ENCODE results near the gene TOMM22.

The TOMM22 gene

DNA sequence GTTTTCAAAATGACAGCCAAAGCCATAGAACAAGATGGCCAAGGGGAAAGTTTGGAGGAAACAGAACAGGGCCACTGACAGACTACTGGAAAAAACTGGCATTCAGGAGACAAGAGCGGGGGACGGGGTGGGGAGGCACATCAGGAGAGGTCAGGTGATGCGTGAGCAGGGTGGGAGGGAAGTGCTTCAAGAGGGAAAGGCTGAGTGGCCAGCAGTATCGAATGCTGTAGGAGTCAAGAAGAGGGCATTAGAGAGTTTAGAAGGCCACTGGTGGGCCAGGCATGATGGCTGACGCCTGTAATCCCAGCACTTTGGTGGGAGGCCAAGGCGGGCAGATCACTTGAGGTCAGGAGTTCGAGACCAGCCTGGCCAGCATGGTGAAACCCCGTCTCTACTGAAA, 32.2 kb downstream of the TOMM22 start:
- no peak for DNase-seq

DNA sequence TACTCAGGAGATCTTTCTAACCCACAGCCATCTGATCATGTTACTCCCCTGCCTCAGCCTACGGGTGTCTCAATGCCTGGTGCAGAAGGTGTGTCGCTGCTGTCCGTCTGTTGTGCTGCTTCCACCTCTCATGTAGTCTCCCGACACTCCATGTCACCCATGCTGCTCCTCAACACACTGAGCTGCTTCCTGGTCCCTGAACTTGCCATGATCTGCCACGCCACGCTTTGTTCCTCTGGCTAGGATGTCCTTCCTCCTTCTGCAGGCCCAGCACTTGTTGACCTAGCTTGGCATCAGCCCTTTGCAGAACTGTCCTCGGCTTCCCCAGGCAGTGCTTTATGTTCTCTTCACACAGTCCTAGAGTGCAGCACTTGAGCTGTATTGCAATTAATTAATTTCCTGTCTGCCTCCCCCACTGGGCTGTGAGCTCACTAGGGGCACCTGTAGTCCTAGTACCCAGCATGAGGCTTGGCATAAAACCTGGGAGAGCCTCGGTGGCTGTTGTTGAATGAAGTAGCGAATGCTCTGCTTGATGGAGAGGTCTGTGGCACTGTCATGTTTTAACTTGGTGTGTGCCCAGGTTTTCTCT, 33.5 kb downstream of the TOMM22 start:
- no peak for DNase-seq

DNA sequence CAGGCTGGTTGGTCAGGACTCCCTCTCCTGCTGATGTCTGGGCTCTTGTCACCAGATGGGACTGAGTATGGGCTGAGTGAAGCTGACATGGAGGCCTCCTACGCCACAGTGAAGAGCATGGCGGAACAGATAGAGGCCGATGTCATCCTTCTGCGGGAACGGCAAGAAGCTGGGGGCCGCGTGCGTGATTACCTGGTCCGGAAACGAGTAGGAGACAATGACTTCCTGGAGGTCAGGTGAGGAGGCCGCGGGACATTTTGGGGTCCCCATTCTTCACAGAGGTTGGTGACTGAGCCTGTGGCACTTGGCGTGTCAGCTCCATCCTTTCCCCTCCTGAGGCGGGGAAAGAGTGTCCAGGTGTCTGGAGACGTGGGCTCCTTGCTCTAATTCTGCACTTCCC, 34.1 kb downstream of the TOMM22 start:
- no peak for DNase-seq

DNA sequence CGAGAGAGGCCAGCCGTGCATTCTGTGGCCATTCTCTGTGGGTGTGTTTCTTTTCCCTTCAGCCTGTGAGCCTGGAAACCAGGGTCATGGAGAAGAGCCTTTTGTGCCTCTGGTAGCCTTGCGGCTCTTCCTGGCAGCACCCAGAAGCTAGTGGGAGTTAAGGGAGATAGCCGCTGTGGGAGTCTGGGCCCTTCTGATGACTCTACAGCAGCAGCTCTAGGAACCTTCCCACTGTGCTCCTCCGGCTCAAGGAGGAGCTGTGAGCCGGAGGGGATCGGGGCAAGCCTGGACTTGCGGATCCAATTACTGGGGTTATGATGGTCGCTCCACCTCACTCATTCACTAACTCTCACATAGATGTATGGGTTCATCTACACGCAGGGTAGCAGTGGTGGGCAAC, 34.5 kb downstream of the TOMM22 start:
- DNase-seq: no peak

DNA sequence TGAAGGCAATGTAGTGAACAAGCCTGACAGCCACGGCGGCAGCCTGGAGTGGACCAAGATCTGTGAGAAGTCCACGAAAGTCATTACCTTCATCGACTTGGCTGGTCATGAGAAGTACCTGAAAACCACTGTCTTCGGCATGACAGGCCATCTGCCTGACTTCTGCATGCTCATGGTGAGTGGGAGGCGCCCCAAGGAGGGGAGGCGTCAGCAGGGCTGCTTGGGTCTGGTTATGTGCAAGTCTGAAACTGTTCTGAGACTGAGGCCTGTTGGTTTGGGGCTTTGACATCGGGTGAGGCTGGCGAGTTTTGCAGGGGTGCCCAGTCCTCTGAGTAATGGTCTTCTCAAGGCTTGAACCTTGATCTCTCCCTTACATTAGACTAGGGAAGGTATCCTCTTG, 35.1 kb downstream of the TOMM22 start:
- no peak for DNase-seq

DNA sequence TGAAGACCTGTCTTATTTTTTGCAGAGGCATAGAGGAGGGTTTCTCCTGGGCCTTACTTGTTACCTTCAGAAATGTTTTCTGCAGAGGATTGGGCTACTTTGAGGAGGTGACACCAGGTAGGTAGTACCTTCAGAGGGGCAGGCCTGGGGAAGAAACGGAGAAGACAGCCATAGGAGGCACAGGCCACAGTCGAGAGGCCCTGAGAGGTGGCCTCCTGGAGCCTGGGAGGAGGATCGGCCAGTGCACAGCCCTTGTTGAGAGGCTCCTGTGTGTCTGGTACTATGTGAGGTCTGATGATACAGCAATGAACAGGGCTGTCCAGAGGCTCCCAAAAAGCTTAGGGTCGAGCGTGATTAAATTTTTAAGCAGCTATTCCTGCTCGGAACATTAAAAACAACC, 35.5 kb downstream of the TOMM22 start:
- no peak for DNase-seq

DNA sequence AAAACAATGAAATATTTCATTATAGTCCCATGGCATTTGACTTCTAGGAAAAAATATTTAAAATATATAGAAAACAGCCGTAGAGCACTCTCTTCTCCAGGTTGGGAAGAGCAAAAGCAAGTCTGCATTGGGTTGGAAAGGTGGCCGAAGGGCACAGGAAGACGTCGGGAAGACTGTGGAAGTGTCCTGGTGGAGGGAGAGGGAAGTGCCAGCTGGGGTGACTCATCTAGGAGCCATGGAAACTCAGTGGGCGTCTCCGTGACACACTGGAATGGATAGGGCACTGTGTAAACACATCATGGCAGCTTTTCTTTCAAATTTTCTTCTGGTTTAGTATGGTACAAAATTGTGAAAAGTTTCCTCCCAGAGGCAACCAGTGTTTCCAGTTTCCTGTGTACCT, 36.7 kb downstream of the TOMM22 start:
- peak in 11 of 58 donors; percentile 21 to 62 (median 38) for DNase-seq

DNA sequence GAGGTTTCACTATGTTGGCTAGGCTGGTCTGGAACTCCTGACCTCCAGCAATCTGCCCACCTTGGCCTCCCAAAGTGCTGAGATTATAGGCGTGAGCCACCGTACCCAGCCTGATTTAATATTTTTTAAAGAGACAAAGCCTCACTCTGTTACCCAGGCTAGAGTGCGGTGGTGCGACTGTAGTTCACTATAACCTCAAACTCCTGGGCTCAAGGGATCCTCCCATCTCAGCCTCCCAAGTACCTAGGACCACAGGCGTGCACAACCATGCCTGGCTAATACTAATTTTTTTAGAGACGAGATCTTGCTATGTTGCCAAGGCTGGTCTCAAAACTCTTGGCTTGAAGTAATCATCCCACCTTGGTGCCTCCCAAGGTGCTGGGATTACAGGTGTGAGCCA, 37.4 kb downstream of the TOMM22 start:
- no peak for DNase-seq

DNA sequence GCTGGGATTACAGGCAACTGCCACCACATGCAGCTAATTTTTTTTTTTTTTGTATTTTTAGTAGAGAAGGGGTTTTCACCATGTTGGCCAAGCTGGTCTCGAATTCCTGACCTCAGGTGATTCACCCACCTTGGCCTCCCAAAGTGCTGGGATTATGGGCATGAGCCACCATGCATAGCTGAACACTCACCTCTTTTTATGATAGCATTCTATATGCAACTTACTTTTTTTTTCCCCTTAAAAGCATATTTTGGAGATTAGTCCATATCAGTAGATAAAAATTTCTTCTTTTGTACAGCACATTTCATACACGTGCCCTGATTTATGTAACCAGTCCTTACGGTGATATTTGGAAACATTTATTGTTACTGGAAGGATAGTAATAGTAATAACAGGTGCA, 38.6 kb downstream of the TOMM22 start:
- no peak for DNase-seq

DNA sequence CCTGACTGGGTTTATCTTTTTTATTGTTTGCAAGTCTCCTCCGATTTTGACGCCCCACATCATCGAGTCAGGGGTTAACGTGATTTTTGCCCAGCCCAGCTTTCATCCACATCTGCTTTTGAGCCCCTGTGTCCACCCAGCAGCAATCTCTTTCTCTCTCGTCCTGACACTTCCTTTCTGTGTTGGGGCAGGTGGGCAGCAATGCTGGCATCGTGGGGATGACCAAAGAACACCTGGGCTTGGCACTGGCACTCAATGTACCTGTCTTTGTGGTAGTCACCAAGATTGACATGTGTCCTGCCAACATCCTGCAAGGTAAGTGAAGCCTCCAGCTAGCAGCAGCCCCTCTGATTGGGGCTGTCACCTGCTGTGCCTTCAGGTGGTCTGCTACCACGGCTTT, 39.8 kb downstream of the TOMM22 start:
- no peak for DNase-seq

DNA sequence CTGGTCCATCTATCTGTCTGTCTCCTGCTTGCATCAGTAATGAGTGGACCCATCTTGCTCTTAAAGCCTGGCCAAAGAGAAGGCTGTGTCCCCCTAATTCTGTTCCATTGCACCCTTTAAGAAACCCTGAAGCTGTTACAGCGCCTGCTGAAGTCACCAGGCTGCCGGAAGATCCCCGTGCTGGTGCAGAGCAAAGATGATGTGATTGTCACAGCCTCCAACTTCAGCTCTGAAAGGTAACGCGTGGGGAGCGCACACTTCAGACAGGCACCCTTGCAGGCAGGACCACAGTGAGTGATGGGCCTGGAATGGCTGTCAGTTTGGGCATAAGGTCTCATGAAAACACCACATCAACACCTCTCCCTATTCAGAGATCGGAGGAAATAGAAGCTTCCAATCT, 42.4 kb downstream of the TOMM22 start:
- no peak for DNase-seq

DNA sequence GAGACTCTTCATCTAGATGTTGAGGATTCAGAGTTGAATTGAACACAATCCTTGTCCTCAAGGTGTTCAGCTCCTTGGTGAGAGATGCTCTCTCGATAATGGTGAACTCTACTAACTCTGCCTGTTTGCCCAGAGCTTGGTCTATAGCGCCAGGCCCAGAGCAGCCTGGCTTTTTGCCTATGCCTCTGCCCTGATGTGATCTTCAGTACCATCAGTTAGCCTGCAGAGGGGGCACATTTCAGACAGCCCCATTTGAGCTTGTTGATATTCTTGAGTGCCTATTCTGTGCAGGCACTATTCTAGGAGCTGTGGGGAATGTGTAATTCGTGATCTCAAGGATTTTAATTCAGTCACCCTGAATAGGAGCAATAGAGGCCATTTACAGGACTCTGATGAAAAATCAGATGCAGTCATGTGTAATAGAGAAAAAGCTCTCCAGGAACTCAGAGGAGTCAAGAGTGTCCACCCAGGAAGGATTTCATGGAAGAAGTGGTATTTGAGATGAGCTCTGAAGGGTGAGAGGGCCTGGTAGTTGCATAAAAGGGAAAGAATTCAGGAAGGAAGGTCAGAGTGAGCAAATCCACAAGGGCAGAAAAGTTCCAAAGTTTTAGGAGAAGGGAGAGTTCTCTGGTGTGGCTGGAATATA, 43.3 kb downstream of the TOMM22 start:
- peak in 29 of 58 donors; percentile 15 to 78 (median 43) for DNase-seq

DNA sequence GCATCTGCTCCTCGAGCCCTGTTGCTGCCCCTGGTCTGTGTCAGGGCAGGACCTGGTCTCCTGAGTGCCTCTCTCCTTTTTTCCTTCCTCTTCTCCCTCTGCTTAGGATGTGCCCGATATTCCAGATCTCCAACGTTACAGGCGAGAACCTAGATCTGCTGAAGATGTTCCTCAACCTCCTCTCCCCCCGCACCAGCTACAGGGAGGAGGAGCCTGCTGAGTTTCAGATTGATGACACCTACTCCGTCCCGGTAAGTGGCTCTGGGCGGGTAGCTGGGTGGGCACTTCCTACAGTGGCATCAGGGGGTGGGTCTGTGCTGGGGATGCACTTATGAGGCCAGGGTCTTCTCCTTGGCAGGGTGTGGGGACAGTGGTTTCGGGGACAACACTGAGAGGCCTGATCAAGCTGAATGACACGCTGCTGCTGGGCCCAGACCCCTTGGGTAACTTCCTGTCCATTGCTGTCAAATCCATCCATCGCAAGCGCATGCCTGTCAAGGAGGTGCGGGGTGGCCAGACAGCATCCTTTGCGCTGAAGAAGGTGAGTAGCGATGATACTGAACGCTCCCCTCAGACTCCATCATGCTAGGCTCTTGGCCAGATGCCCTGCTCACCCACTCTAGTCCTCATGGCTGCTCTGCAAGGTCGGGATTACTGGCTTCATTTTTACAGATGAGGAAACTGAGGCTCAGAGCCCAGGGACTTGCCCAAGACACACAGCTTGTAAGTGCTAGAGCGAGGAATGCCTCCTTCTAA, 44.3 kb downstream of the TOMM22 start:
- no peak for DNase-seq

DNA sequence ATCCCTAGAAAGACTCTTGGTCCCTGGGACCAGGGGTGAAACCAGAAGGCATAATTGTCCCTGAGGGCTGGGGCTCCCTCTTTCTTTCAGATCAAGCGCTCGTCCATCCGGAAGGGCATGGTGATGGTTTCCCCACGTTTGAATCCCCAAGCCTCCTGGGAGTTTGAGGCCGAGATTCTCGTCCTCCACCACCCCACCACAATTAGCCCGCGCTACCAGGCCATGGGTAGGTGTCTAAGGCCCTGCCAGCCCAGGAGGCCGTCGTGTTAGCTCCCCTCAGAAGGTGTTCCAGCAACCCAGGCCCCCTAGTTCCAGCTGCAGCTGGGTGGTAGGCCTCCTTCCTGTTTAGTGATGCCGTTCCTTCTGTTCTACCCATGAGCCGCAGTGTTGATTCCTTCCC, 45.4 kb downstream of the TOMM22 start:
- no peak for DNase-seq

DNA sequence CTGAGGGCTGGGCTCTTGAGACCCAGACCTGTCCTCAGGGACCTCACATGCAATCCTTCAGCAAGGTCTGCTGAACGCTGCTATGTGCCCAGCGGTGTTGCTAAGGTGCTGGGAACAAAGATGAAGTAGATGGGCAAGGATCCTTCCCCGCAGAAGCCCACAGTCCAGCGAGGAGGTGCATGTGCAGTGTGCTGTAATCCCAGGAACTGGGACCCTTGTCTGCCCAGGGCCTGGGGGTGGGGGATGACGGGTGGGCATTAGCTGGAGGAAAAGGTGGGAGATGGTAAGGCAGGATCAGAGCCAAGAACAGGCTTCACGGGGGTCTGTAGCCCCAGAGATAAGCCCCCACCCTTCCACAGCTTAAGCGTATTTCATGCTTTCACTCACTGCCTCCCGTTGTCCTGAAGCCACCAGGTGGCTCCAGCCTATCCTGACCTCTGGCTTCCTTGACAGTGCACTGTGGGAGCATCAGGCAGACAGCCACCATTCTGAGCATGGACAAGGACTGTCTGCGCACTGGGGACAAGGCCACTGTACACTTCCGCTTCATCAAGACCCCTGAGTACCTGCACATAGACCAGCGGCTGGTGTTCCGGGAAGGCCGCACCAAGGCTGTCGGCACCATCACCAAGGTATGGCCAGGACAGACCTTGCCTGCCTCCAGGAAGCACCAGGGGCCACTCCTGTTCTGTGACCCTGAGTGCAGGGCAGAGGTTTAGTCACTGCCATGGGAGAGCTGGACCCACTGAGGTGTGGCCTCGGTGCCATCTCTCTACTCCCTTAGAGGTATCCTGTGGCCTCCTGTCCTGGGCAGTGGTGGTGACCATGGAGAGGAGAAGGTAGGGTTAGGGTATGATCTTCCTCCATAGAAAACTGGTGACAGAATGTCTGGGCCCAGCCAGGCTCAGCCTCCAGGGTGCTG, 46.0 kb downstream of the TOMM22 start:
- DNase-seq: no peak

DNA sequence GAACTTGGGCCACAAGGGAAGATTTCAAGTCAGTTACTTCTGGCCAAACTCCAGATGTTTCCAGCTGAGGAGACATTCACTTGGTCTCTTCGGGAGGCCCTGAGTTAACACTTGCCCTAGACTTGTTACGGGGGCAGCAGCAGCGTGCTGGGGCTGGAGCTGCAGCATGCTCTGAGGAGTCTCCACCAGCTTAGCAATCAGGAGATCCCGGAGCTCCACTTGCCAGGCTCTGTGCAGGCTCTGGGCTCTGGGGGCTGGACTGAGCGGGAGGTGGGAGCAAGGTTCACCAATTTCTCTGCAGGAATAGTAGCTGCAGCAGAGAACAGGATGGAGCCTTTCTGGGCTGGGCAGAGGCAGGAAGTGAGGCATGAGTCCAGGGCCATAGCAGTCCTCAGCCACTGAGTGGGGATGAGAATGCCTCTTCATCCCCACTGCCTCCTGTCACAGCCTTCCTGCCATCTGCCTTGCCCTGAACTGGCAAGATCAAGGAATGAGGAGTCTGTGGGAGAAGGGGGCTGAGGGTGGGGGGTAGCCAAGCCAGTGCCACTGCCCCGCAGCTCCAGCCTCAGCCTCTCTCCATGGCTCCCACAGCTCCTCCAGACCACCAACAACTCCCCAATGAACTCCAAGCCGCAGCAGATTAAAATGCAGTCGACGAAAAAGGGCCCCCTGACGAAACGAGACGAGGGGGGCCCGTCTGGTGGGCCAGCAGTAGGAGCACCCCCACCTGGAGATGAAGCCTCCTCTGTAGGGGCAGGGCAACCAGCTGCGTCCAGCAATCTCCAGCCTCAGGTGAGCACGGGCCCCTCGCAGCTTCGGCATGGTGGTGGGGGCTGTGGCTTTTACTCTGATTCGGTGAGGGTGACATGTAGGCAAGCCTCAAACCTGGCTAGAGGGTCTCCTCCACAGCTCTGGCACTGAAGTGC, 47.4 kb downstream of the TOMM22 start:
- no peak for DNase-seq

DNA sequence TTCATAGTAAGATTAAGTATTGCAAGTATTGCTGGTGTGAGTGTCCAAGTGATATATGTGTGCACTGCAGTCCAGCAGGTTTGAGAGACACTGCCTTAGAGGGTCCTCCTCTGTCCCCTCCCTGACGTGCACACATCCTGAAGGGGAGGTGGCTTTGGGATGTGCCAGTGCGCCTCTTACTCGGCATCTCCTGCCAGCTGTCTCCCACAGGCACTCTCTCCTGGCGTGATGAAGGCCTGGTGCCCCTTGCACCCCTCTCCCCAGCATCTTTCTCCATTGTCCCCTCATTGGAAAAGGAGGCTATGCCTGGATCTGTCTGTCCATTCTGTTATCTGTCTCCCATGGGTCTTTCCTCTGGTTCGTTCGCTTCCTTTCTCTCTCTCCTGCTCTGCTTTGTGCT, 48.2 kb downstream of the TOMM22 start:
- no peak for DNase-seq

DNA sequence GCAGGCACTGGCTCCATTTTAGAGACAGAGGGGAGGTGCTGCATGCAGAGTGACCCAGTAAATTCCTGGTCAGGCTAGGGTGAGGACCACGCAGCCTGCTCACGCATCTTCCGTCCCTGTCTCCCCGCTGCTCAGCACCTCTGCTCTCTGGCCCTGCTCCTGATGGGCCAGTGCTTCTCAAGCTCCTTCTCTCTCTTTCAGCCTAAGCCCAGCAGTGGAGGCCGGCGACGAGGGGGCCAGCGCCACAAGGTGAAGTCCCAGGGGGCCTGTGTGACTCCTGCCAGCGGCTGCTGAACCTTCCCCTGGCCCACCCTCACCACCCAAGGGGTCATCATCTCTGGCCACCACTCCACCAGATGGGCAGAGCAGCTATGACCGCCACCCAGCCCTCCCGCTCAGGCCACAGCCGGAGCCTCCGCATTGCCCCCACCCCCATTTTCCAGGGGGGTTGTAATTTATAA, 48.7 kb downstream of the TOMM22 start:
- no peak for DNase-seq

DNA sequence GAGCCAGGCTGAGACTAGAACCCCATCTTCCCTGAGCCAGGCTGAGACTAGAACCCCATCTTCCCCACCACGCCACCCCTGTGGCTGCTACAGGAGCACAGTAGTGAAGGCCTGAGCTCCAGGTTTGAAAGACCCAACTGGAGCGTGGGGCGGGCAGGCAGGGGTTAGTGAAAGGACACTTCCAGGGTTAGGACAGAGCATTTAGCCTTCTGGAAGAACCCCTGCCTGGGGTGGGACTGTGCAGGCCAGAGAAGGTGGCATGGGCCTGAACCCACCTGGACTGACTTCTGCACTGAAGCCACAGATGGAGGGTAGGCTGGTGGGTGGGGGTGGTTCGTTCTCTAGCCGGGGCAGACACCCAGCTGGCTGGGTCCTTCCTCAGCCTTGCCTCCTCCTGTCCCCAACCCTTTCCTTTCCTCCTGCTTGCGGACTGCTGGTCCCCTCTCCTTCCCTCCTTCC, 50.0 kb downstream of the TOMM22 start:
- DNase-seq: no peak

DNA sequence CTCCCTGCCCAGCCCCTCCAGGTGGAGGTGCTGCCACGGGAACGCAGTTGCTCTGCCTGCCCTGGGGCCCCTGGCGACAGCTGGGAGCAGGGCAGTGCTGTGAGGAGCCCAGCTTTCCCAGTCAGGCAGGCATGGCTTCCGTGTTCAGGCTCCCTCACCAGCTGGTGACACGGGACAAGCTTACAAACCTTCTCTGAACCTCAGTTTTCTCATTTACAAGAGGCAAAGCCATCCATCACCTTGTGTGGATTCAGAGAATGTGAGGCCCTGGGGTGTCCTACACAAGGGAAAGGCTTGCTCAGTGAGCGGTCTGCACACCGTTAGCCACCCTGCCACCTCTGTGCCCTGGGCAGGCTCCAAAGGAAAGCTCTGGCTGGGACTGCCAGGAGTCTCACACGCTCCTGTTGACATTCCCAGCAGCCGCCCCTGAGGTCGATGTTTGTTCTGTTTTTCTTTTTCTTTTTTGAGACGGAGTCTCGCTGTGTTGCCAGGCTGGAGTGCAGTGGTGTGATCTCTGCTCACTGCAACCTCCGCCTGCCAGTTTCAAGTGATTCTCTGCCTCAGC, 50.6 kb downstream of the TOMM22 start:
- peak in 5 of 58 donors; percentile 23 to 48 (median 40) for DNase-seq

All from anterior cingulate cortex (tissue), 58 donors.